H1 (cell line): ENCODE measurements around the gene TSTD2. TPM values are rescaled to one million over a fixed set of nuclear protein-coding genes. Genes with fewer than 3 reads are reported as not detected.

Source experiments
- CTCF ChIA-PET: fragments of 300-600 bp; sonication (Branson Sonifier 250); formaldehyde crosslinking; loops from one replicate; lab custom pipeline; 2021; ENCODE audit not compliant: partially characterized antibody; lab: Charles Lee
- POLR2A ChIA-PET: fragments of 300-600 bp; sonication (Branson Sonifier 250); formaldehyde crosslinking; loops from one replicate; lab custom pipeline; 2021; ENCODE audit warnings: inconsistent platforms; ENCODE audit not compliant: partially characterized antibody; lab: Charles Lee
- DNase-seq, 2 experiments: peaks; one replicate each; pipeline versions ENCODE4 v3.0.0 to v3.0.0-alpha.2; 2010 to 2022; ENCODE audit warnings: low spot score in 2 of 2, low read depth in 1 of 2, mixed read lengths in 1 of 2
- FAIRE-seq: peaks from 2 replicates; lab custom pipeline; 2011; peaks lifted over from hg19 to GRCh38; lab: Jason Lieb, UNC
- H2AFZ ChIP-seq: 2 replicates; pipeline ENCODE4 v1.8.1; 2012; ENCODE audit warnings: low read length, inconsistent platforms
- H2AK5ac ChIP-seq: 2 replicates; pipeline ENCODE4 v1.6.1; 2013; ENCODE audit warnings: low read depth, low read length
- H2BK120ac ChIP-seq: replicated peaks from 2 replicates; pipeline ENCODE3; 2013; ENCODE audit warnings: low read depth, low read length, inconsistent platforms
- H2BK12ac ChIP-seq: 2 replicates; pipeline ENCODE4 v1.6.1; 2013; ENCODE audit warnings: low read depth, low read length
- H2BK15ac ChIP-seq: 2 replicates; pipeline ENCODE4 v1.6.1; 2013; ENCODE audit warnings: low read length
- H2BK20ac ChIP-seq: 2 replicates; pipeline ENCODE4 v1.6.1; 2013; ENCODE audit warnings: low read length
- H2BK5ac ChIP-seq: 2 replicates; pipeline ENCODE4 v1.6.1; 2013; ENCODE audit warnings: low read depth, low read length
- H3K14ac ChIP-seq: 2 replicates; pipeline ENCODE4 v1.6.1; 2013; ENCODE audit warnings: inconsistent platforms; ENCODE audit not compliant: insufficient read length
- H3K18ac ChIP-seq: 2 replicates; pipeline ENCODE4 v1.6.1; 2013; ENCODE audit warnings: low read length; ENCODE audit errors: extremely low read depth
- H3K23ac ChIP-seq: 2 replicates; pipeline ENCODE4 v1.6.1; 2013; ENCODE audit warnings: inconsistent platforms; ENCODE audit not compliant: insufficient read length
- H3K23me2 ChIP-seq: 2 replicates; pipeline ENCODE4 v1.6.1; 2013; ENCODE audit warnings: low read depth, low read length
- H3K27ac ChIP-seq: 2 replicates; pipeline ENCODE4 v1.6.1; 2011; ENCODE audit warnings: low read depth, low read length, inconsistent platforms
- H3K27me3 ChIP-seq, 4 experiments: replicated peaks in 1 of 4; 1 replicate in 1 of 4; 2 replicates in 3 of 4; pipeline versions ENCODE4 v1.6.1 to v1.8.1; 2011 to 2013; ENCODE audit warnings: low read length in 3 of 4, mild to moderate bottlenecking in 3 of 4, inconsistent platforms in 2 of 4, mixed read lengths in 2 of 4, moderate library complexity in 1 of 4; ENCODE audit not compliant: control insufficient read depth in 3 of 4, insufficient read depth in 3 of 4; ENCODE audit errors: extremely low read depth in 1 of 4
- H3K36me3 ChIP-seq, 4 experiments: 2 replicates each; pipeline versions ENCODE4 v1.6.1 to v1.8.1; 2011 to 2013; ENCODE audit warnings: mild to moderate bottlenecking in 4 of 4, low read length in 3 of 4, moderate library complexity in 2 of 4, control low read depth in 1 of 4, inconsistent platforms in 1 of 4; ENCODE audit not compliant: insufficient read depth in 4 of 4, control insufficient read depth in 2 of 4
- H3K4ac ChIP-seq: replicated peaks from 2 replicates; pipeline ENCODE3; 2013; ENCODE audit warnings: low read length, low read depth, mixed read lengths, inconsistent platforms; ENCODE audit not compliant: insufficient read length
- H3K4me1 ChIP-seq, 4 experiments: replicated peaks in 1 of 4; 1 replicate in 1 of 4; 2 replicates in 3 of 4; pipeline versions ENCODE4 v1.6.1 to v1.8.1; 2011 to 2013; ENCODE audit warnings: low read length in 3 of 4, inconsistent platforms in 2 of 4, mixed read lengths in 1 of 4; ENCODE audit not compliant: insufficient read depth in 4 of 4, control insufficient read depth in 3 of 4
- H3K4me2 ChIP-seq, 2 experiments: 2 replicates each; pipeline versions ENCODE4 v1.6.1 to v1.8.1; 2011 to 2013; ENCODE audit warnings: low read depth in 2 of 2, low read length in 2 of 2, control low read depth in 1 of 2, inconsistent platforms in 1 of 2, mild to moderate bottlenecking in 1 of 2; ENCODE audit not compliant: insufficient read depth in 1 of 2
- H3K4me3 ChIP-seq, 4 experiments: fragments of 200-600, 300-600 bp in 1 of 4; sonication (generic), shearing (Covaris generic), sonication (Bioruptor Twin) in 1 of 4; 2 replicates each; pipeline versions ENCODE4 v1.5.1 to v1.8.1; 2011 to 2016; ENCODE audit warnings: low read length in 4 of 4, low read depth in 3 of 4, control low read depth in 2 of 4, inconsistent platforms in 2 of 4, mild to moderate bottlenecking in 2 of 4, mixed read lengths in 1 of 4, moderate library complexity in 1 of 4; ENCODE audit not compliant: insufficient read depth in 2 of 4; ENCODE audit errors: extremely low read depth in 1 of 4
- H3K56ac ChIP-seq: replicated peaks from 2 replicates; pipeline ENCODE3; 2013; ENCODE audit warnings: low read depth, mild to moderate bottlenecking, mixed read lengths, low read length, inconsistent platforms; ENCODE audit not compliant: insufficient read length
- H3K79me1 ChIP-seq: 2 replicates; pipeline ENCODE4 v1.6.1; 2013; ENCODE audit warnings: low read depth, low read length, control low read depth
- H3K79me2 ChIP-seq, 2 experiments: 2 replicates each; pipeline versions ENCODE4 v1.6.1 to v1.8.1; 2012 to 2013; ENCODE audit warnings: low read length in 2 of 2, mild to moderate bottlenecking in 2 of 2, inconsistent platforms in 1 of 2; ENCODE audit not compliant: insufficient read depth in 2 of 2, control insufficient read depth in 1 of 2
- H3K9ac ChIP-seq, 4 experiments: replicated peaks in 1 of 4; 1 replicate in 1 of 4; 2 replicates in 3 of 4; pipeline versions ENCODE4 v1.6.1 to v1.8.1; 2011 to 2013; ENCODE audit warnings: low read depth in 3 of 4, low read length in 3 of 4, control low read depth in 2 of 4, mild to moderate bottlenecking in 2 of 4, moderate library complexity in 2 of 4, inconsistent platforms in 1 of 4; ENCODE audit errors: extremely low read depth in 1 of 4
- H3K9me3 ChIP-seq, 2 experiments: 2 replicates each; pipeline versions ENCODE4 v1.6.1 to v1.8.1; 2012 to 2013; ENCODE audit warnings: mild to moderate bottlenecking in 2 of 2, moderate library complexity in 2 of 2, control low read depth in 1 of 2, inconsistent platforms in 1 of 2, low read depth in 1 of 2, low read length in 1 of 2, mixed read lengths in 1 of 2; ENCODE audit not compliant: insufficient read depth in 2 of 2
- H4K20me1 ChIP-seq, 2 experiments: replicated peaks in 1 of 2; 2 replicates each; pipeline versions ENCODE3 to v1.8.1; 2011 to 2013; ENCODE audit warnings: inconsistent platforms in 2 of 2, low read length in 2 of 2, mild to moderate bottlenecking in 1 of 2; ENCODE audit not compliant: insufficient read depth in 2 of 2, control insufficient read depth in 1 of 2
- H4K5ac ChIP-seq: 2 replicates; pipeline ENCODE4 v1.6.1; 2013; ENCODE audit warnings: low read length, low read depth, mixed read lengths, inconsistent platforms; ENCODE audit not compliant: insufficient read length
- H4K8ac ChIP-seq: 2 replicates; pipeline ENCODE4 v1.8.0; 2013; ENCODE audit warnings: mild to moderate bottlenecking, moderate library complexity, low read length, inconsistent platforms; ENCODE audit not compliant: insufficient read depth; ENCODE audit errors: extremely low read depth
- H4K91ac ChIP-seq: replicated peaks from 2 replicates; pipeline ENCODE3; 2013; ENCODE audit warnings: low read length, mixed read lengths, inconsistent platforms; ENCODE audit not compliant: insufficient read length
- CREB1 ChIP-seq: IDR thresholded peaks from 2 replicates; pipeline ENCODE4 v1.6.1; 2012; ENCODE audit warnings: inconsistent platforms
- TEAD4 ChIP-seq: IDR thresholded peaks from 2 replicates; pipeline ENCODE4 v1.6.1; 2012; ENCODE audit warnings: low read depth, low read length, inconsistent platforms, mixed read lengths
- WGBS, 2 experiments: shearing (Covaris generic) in 1 of 2; methylation state at CpG; one replicate each; pipeline versions ENCODE4 v1.1.6 to v1.1.7; 2013 to 2015; ENCODE audit warnings: low lambda C conversion rate in 2 of 2, mixed read lengths in 2 of 2, inconsistent platforms in 1 of 2, low coverage in 1 of 2, missing lambda C conversion rate in 1 of 2; ENCODE audit not compliant: insufficient replicate concordance in 2 of 2, insufficient coverage in 1 of 2, insufficient read length in 1 of 2; ENCODE audit errors: extremely low coverage in 1 of 2, missing lambda C conversion rate in 1 of 2; 5-methylcytosine and 5-hydroxymethylcytosine counted together
- polyA plus RNA-seq, 7 experiments: library from polyadenylated mRNA; depleted of rRNA in 3 of 7; stranded (reverse) in 5 of 7; unstranded in 2 of 7; fragments of >200 nt in 5 of 7; fragments of 200-250 nt in 2 of 7; gene quantifications; 1 replicate in 5 of 7; 2 replicates in 1 of 7; 4 replicates in 1 of 7; pipeline versions ENCODE4 v1.2.1 to v1.2.3, GENCODE V29; 2011 to 2013; ENCODE audit warnings: missing spikeins in 2 of 7, mixed read lengths in 2 of 7
- total RNA-seq: library from RNA; stranded (reverse); fragmentation: NEBNext Ultra II Directional; extraction: Animal tissue kit (Norgen Biotek cat#: 25700); gene quantifications from 2 replicates; pipeline ENCODE4 v1.2.1, GENCODE V29; 2021
- TF ChIP-seq, protein P1 (sequence below), 3 experiments: IDR thresholded peaks; 1 replicate in 2 of 3; 2 replicates in 1 of 3; pipeline versions ENCODE4 v1.5.1 to v1.6.1; 2011; ENCODE audit warnings: low read length in 3 of 3, mild to moderate bottlenecking in 3 of 3, inconsistent platforms in 2 of 3, low read depth in 1 of 3, moderate library complexity in 1 of 3; ENCODE audit not compliant: insufficient read depth in 1 of 3; ENCODE audit errors: control extremely low read depth in 1 of 3
- TF ChIP-seq, protein P2 (sequence below): IDR thresholded peaks from 2 replicates; pipeline ENCODE4 v1.6.1; 2012; ENCODE audit warnings: inconsistent platforms

The TSTD2 gene
- total and polyA plus RNA-seq, 2 of the 8 experiments (the other 6 are each of a cell fraction or from before 2014, with no cell fraction given): 16.1 to 17.5 TPM

DNA sequence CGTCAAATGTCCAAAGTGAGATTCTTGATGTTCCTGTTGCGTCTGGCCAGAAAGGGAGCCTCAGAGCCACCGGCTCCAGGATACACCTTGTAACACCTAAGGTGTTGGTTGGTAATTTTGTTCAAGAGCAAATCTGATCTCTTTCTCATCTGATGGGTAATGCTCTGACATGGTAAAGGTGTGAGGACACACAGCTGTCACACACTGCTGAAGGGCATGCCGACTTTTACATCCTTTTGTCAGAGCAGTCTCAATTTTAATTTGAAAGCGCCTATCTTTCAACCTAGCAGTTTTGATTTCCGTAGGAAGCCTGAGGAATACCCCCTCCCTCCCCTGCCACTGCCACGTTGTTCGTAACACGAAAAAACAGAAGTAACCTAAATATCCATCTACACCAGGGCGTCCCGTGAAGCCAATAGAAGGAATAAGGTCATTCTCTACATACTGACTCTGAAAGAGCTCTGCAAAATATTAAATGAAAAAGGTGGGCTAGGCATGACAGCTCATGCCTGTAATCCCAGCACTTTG lies 57.4 kb downstream of the TSTD2 start:
- no peak overlapping the region for H4K91ac ChIP-seq
- DNase-seq: peak in 1 of 2 experiments; percentile 11
- no peak overlapping the region for H2BK12ac ChIP-seq
- FAIRE-seq: no peak
- no peak overlapping the region for H3K4me3 ChIP-seq
- H2BK5ac ChIP-seq: no peak overlapping the region
- H2AK5ac ChIP-seq: no peak overlapping the region
- WGBS, 2 experiments: 85% methylated on average over 11 of the region's 11 CpGs; no CpG with 5 or more reads in 1 of the 2 experiments
- H3K4me2 ChIP-seq: no peak overlapping the region
- H3K56ac ChIP-seq: no peak overlapping the region
- H3K23me2 ChIP-seq: no peaks in the 10 kb centered on the region
- no peaks in the 10 kb centered on the region for H4K20me1 ChIP-seq
- no peaks in the 10 kb centered on the region for H3K27me3 ChIP-seq
- CTCF ChIA-PET: interaction anchor here (0.6 to 3.2 kb wide), 6 partner anchors 10 to 320 kb away, joined by 3 to 14 read pairs (median 4); no protein-coding TSS in a partner anchor
- no peak overlapping the region for H3K27ac ChIP-seq
- no peak overlapping the region for H2AFZ ChIP-seq
- H3K4me1 ChIP-seq: no peaks in the 10 kb centered on the region
- no peak overlapping the region for H2BK20ac ChIP-seq
- no peak overlapping the region for H2BK15ac ChIP-seq
- H3K79me1 ChIP-seq: no peaks in the 10 kb centered on the region
- H3K9ac ChIP-seq: no peak overlapping the region
- H4K8ac ChIP-seq: no peak overlapping the region
- H3K79me2 ChIP-seq: no peaks in the 10 kb centered on the region
- H3K9me3 ChIP-seq: no peaks in the 10 kb centered on the region; a peak in 1 of 4 replicates
- no peak overlapping the region for H3K14ac ChIP-seq
- H3K23ac ChIP-seq: no peak overlapping the region
- no peak overlapping the region for H2BK120ac ChIP-seq
- no peak overlapping the region for H3K18ac ChIP-seq
- H4K5ac ChIP-seq: no peak overlapping the region
- H3K36me3 ChIP-seq: no peaks in the 10 kb centered on the region
- POLR2A ChIA-PET: interaction anchor here (1.1 kb wide), 1 partner anchor 74 kb away, joined by 3 read pairs; no protein-coding TSS in a partner anchor
- H3K4ac ChIP-seq: no peak overlapping the region
- TF ChIP-seq, protein P1, sequence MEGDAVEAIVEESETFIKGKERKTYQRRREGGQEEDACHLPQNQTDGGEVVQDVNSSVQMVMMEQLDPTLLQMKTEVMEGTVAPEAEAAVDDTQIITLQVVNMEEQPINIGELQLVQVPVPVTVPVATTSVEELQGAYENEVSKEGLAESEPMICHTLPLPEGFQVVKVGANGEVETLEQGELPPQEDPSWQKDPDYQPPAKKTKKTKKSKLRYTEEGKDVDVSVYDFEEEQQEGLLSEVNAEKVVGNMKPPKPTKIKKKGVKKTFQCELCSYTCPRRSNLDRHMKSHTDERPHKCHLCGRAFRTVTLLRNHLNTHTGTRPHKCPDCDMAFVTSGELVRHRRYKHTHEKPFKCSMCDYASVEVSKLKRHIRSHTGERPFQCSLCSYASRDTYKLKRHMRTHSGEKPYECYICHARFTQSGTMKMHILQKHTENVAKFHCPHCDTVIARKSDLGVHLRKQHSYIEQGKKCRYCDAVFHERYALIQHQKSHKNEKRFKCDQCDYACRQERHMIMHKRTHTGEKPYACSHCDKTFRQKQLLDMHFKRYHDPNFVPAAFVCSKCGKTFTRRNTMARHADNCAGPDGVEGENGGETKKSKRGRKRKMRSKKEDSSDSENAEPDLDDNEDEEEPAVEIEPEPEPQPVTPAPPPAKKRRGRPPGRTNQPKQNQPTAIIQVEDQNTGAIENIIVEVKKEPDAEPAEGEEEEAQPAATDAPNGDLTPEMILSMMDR (IDR thresholded peaks at IDR 0.05; ENCODE audit: control extremely low read depth in 1 of 3, insufficient read depth in 1 of 3, low read depth in 1 of 3, low read length in 3 of 3): no peak
- TF ChIP-seq CREB1: no peak
- no peak for TF ChIP-seq TEAD4
- TF ChIP-seq, protein P2, sequence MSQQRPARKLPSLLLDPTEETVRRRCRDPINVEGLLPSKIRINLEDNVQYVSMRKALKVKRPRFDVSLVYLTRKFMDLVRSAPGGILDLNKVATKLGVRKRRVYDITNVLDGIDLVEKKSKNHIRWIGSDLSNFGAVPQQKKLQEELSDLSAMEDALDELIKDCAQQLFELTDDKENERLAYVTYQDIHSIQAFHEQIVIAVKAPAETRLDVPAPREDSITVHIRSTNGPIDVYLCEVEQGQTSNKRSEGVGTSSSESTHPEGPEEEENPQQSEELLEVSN: no peak
